ENCODE measurements around the gene LRRC75A.

GRCh38 chr17:16477255-16477654 lies 14.7 kb downstream of the LRRC75A start:
- TF ChIP-seq, protein P1, sequence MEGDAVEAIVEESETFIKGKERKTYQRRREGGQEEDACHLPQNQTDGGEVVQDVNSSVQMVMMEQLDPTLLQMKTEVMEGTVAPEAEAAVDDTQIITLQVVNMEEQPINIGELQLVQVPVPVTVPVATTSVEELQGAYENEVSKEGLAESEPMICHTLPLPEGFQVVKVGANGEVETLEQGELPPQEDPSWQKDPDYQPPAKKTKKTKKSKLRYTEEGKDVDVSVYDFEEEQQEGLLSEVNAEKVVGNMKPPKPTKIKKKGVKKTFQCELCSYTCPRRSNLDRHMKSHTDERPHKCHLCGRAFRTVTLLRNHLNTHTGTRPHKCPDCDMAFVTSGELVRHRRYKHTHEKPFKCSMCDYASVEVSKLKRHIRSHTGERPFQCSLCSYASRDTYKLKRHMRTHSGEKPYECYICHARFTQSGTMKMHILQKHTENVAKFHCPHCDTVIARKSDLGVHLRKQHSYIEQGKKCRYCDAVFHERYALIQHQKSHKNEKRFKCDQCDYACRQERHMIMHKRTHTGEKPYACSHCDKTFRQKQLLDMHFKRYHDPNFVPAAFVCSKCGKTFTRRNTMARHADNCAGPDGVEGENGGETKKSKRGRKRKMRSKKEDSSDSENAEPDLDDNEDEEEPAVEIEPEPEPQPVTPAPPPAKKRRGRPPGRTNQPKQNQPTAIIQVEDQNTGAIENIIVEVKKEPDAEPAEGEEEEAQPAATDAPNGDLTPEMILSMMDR (IDR thresholded peaks at IDR 0.05; ENCODE audit: low read depth, low read length), result no peak
- TF ChIP-seq EZH2phosphoT487 (IDR thresholded peaks at IDR 0.05; ENCODE audit: low read depth), result no peak

Data from OCI-LY3 (cell line).